ENCODE data around the gene SGSH.

SGSH gene

DNA sequence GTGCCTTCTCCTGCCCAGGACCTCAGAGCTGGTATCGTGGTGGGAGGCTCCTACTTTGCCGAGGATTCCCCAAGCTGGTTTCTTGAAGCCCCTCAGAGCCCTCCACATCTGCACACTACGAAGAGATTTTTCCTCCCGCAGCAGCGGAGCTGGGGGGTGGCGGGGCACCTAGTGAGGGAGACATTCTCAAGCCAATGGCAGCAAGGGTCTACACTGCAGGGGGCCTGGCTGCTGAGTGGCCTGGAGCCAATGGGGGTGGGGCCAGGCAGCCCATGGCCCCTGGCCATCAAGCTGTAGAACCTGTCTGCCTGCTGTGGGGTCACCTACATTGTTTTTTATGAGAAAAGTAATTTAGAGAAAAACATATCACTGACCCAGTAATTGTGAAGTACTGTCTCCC, 5.1 kb upstream of the SGSH start:
- no peak for DNase-seq (ENCODE audit: low read depth)

DNA sequence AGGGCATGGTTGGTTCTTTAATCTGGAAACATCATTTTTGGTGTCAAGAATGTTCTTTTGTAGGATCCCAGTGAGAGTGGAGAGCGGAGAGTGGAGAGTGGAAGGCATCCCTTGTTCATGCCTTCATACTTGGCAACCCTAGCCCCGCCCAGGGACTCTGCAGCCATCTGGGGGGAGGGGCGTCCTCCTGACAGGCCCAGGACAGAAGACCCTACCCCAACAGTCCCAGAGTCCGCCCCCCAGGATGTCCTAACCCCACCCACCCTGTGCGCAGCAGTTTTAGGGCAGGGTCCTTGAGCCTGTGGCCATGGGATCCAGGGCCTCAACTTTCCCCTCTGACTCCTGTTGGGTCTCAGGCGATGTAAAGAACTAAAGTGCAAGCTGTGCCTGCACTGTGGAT, 4.5 kb upstream of the SGSH start:
- DNase-seq (ENCODE audit: low read depth) = no peak

DNA sequence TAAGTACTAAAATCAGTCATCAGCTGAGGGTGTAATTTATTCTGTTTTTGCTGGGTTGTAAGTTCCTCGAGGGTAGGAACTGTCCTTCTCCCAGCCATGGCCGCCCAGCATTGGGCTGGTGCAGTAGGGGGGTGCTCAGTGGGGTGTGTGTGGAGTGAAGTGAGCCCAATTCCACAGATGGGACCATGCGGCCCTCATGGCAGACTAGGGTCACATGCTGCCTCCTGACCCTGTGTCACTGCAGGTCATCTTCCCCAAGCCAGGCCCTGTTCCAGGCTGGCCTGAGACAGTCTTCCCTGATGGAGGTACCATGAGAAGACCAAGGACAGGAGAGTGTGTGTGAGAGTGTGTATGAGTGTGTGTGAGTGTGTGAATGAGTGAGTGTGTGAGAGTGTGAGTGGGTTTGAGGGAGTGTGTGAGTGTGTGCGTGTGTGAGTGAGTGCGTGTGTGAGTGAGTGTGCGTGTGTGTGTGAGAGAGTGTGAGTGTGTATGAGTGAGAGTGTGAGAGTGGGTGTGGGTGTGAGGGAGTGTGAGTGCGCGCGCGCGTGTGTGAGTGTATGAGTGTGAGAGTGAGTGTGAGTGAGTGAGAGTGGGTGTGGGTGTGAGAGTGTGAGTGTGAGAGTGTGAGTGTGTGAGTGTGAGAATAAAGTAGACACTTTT, 3.8 kb upstream of the SGSH start:
- DNase-seq (ENCODE audit: low read depth) = no peak

DNA sequence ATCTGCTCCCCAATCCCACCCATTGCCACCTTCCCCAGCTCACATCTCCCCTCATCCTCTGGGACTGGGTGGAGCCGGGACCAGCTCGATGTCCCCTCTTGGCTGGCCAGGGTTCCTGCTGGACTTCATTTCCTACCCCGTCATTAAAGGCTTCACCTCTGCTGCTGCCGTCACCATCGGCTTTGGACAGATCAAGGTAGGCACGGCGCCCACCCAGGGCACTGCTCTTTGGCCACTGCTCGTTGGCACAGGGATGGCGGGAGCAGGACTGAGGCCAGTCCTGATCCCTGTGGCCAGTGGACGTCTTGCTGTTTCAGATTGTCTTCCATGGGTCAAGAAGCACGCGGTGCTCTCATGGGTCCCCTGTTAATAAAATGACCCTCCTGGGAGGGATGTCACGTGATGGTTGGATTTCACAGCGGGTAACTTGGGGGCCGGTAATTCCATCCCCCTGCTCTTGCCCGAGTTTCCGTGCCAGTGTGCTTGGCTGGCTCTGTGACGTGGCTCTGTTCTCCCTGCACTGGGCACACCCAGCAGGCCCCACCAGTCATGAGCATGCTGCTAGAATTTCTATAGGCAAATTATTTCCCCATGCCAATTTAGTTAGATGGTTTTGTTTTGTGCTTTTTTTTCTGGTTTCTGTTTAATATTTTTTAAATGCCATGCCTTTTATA, 3.1 kb upstream of the SGSH start:
- DNase-seq (ENCODE audit: low read depth) = no peak

DNA sequence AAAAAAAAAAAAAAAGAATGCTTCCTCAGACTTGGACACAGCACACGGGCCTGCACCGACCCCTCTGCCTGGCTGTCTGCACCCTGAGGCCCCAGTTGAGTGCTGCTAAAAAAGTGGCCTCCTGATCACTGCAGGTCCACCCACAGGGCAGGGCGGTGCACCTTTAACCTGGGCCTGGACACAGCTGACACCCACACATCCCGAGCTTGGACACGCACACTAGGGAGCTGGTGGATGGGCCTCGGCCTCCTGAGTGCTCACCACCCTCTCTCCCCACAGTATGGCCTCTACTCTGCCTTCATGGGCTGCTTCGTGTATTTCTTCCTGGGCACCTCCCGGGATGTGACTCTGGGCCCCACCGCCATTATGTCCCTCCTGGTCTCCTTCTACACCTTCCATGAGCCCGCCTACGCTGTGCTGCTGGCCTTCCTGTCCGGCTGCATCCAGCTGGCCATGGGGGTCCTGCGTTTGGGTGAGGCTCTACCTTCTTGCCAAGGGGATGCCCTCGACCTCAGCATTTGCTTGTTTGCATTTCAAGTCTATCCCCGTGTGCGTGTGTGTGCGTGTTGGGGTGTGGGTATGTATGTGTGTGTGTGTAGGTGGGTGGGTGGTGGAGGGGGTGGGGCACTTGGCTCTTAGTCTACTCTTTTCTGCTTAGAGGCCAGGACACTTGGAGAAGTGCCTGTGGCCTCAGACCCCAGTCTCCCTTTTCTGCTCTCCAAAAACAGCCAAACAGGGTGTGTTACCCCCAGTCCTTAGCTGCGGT, 2.4 kb upstream of the SGSH start:
- no peak for DNase-seq (ENCODE audit: low read depth)

DNA sequence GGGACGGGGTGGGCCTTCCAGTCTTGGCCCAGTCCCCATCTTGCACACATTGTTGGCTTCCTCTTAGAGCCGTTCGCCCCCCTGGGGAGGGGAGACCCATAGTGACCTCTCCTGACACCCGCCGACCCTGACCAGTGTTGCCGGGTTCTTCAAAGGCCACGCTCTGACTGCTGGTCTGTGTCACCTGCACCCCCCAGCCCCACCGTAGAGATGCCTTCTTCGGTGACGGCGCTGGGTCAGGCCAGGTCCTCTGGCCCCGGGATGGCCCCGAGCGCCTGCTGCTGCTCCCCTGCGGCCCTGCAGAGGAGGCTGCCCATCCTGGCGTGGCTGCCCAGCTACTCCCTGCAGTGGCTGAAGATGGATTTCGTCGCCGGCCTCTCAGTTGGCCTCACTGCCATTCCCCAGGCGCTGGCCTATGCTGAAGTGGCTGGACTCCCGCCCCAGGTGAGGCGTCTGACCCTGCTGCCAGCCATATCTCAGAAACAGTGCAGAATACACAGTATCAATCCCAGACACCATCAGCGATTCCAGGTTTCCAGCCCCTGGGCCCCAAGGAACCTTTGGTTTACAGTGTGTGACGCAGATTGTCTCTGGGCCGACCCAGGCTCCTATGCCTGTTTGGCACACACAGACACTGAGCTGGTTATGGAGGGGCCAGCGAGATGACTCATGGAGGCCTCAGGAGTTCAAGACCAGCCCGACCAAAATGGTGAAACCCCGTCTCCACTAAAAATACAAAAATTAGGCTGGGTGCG, 1.4 kb upstream of the SGSH start:
- DNase-seq (ENCODE audit: low read depth) = no peak

DNA sequence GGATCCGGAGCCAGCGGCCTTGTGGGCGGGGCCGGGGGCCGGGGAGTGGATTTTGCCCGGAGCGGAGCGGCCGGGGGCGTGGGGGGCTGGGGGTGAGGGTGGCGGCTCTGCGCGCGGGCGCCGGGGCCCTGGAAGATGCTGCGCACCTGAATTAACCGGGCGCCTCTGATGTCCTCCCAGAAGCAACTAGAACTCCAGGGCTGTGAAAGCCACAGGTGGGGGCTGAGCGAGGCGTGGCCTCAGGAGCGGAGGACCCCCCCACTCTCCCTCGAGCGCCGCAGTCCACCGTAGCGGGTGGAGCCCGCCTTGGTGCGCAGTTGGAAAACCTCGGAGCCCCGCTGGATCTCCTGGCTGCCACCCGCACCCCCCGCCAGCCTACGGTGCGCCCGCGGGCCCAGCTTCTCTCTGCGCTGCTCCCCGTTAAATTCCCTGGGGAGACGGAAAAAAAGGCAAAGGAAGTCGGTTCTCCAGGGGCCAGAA, 643 bp upstream of the SGSH start:
- DNase-seq (ENCODE audit: low read depth) = no peak

DNA sequence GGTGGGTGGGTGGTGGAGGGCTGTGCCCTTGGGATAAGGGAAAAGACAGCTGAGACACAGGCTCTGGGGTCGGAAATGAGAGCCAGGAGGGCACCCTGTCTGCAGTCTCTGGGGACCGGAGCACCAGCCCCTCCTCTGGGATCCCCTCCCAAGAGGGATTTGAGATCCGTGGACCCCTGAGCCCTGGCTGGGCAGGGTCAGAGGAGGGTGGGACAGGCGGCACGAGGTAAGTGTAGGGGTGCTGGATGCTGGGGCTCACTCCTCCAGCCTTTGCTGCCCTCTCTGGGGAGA, 425 bp downstream of the SGSH start:
- DNase-seq (ENCODE audit: low read depth) = no peak

DNA sequence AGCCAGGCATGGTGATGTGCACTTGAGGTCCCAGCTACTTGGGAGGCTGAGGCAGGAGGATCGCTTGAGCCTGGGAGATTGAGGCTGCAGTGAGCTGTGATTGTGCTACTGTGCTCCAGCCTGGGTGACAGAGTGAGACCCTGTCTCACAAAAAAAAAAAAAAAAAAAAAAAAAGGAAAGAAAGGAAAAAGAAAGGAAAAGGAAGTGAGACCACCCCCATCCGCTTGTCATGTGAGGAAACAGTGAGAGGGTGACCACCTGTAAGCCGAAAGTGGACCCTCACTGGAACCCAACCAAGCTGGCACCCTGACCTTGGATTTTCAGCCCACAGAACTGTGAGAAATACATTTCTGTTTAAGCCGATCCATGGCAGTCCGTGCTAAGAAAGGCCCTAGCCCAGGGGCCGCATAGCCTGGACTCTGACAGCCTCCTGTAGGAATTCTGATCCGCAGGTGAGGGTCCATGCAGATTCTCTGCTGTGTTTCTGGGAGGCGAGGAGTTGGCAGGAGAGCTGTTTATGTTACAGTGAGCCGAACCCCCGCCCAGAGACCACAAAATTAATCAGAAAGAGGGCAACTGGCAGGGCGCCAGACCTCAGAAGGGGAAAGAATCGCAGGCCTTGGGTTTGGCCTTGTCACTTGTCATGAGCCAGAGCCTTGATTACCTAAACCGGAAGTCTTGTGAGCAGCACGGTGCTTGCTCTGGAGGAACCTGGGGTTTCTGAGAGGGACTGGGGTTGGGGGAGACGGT, 945 bp downstream of the SGSH start:
- peak; percentile 61 for DNase-seq (ENCODE audit: low read depth)

DNA sequence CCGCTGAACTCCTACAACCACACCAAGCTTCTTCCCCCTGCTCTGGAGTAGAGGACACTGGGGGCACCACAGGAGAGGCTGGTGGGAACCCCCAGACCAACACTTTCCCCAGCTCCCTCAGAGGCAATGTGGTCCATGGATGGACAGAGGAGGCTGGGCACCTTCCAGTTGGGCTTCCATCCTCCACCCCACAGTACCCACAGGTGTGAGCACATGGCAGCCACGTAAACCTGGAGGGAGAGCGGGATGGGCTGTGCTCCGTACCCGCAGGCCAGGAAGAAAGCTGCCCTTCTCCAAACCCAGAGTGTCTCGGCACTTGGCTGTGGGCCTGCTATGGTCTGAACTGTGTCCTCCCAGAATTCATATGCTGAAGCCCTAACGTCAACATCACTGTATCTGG, 1.7 kb downstream of the SGSH start:
- DNase-seq (ENCODE audit: low read depth) = no peak

DNA sequence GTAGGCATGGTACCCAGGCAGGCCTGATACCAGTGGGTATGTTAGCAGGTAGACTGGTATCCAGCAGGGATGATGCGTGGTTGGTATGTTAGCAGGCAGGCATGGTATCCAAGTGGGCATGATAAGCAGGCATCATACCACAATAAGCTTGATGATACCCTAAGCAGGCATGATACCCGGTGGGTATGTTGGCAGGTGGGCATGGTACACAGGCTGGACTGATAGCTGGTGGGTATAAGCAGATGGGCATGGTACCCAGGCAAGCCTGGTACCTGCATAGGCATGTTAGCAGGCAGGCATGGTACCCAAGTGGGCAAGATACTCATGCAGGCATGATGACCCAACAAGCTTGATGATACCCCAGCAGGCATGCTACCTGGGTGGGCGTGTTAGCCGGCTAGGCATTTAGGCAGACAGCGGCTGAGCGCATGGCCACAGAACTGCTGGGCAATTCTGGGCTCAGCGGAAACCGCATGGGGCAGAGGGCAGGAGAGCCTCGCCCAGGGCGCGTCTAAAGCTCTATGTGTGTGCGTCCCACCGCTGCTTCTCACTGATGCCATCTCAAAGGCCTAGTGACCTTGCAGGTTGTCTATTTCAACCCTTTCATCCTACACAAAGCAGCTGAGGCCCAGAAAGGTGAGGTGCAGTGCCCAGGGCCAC, 2.3 kb downstream of the SGSH start:
- no peak for DNase-seq (ENCODE audit: low read depth)

DNA sequence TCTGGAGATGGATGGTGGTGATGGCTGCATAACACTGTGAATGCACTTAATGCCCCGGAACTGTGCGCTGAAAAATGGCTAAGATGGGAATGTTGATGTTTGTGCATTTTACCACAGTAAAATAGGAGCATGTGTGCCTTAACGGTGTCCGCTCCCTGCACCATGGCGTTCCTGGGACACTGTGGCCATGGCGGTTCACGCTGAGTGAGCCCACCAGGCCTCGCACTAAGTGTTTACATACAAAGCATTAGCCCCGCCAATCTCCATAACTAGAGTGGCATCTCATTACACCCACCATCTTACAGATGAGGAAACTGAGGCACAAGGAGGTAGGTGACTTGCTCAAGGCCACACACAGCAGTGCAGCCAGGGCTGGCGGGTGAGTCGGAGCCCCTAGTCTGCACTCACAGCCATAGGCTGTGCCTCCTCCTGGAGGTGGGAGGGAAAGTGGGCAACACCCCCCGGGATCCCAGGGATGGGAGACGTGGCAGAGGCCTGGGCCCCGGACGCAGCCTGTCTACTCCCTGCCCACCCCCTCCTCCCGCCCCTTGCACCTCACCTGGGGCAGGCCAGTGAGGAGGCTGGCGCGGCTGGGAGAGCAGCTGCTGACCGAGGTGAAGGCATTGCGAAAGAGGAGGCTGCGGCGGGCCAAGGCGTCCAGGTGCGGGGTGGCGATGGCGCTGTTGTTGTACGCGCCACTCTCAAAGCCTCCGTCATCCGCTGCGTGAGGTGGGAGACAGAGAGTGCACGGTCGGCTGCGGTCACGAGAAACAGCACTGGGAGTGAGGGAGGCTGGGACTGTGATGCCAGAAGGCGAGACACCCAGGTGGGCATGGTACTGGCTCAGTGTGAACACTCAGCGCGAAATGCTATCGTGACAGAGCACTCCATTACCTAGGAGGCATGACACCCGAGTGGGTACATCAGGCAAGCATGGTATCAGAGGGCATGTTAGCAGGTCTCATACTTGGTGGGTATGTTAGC, 3.4 kb downstream of the SGSH start:
- DNase-seq (ENCODE audit: low read depth) = no peak

DNA sequence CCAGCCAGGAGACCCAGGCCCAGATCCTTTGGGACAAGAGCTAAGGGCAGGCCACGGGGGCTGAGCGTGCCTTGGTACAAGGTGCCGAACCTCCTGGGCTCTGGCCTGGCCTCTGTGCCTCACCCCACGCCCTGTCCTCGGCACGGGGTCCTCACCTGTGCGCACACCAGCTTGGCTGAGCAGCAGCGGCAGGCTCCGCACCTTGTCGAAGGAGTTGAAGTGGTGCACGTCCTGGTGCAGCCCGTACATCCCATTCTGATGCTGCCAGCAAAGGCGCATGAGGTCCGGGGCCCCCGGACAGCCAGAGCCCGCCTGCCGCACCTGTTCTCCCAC, 5.3 kb downstream of the SGSH start:
- no peak for DNase-seq (ENCODE audit: low read depth)

DNA sequence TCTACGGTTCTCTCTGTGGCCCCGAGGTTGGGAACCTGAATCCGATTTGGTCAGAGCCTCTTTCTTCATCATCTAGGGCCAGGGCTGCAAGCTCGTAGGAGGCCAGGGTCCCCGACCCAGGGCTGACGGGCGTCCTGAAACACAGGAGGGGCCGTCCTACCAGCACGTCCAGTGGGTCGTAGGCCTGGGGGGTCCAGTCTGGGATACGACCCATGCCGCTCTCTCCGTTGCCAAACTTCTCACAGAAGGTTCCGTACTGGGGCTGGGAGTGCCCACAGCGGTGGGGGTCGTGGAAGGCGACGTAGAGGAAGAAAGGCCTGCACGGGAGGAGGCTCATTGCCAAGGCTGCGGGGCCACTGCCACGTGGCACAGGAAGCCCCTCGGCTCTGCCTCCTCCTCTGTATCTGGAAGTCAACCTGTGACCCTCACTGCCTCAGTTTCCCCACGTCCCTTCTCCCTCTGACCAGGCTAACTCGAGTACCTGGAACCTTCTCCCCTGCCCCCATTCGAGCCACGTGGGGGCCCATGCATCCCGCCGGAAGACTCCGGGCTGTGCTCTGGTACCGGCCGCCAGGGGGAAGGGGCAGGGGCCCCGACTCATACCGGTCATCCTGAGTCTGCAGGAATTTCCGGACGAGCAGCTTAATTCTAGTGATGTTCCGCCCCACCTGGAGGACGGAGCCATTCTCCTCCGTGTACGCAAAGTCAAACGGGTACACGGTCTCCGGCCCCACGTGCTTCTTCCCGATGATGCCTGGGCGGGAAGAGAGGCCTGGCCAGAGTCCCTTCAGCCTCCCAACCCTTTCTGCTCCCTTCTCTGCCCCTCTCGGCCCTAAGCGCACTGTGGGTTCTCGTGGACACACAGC, 5.9 kb downstream of the SGSH start:
- no peak for DNase-seq (ENCODE audit: low read depth)

DNA sequence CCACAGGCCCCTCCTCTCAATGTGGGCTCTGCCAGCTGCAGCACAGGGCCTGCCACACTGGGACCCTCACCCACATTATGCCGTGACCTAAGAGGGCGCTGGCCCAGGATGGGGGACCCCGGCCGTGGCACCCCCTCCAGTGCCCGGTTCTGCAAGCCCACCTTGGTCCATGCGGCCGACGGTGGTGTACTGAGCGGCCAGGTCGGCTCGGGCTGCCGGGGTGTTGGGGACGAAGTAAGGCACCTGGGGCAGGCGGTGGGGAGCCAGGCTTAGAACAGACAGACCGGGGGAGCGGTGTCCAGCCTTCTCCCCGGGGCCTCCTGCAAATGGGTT, 6.5 kb downstream of the SGSH start:
- no peak for DNase-seq (ENCODE audit: low read depth)

DNA sequence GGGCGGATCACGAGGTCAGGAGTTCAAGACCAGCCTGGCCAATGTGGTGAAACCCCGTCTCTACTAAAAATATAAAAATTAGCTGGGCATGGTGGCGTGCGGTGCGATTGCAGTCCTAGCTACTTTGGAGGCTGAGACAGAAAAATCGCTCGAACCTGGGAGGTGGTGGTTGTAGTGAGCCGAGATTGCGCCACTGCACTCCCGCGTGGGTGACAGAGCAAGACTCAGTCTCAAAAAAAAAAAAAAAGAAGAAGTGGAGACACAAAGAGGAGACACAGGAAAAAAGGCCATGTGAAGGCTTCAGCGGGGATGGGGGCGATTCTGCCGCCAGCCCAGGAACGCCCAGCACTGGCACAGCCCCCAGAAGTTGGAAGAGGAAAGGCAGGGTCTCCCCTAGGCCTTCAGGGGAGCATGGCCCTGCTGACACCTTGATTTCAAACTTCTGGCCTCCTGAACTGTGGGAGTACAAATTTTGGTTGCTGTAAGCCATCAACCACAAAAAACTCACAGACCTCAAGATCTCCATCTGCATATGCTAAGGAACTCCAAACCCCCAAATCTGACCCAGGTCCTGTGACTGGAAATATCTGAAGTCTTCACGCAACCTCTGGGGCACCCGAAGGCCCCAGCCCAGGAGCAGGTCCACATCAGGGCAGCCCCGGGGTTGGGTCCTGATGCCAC, 7.0 kb downstream of the SGSH start:
- no peak for DNase-seq (ENCODE audit: low read depth)

DNA sequence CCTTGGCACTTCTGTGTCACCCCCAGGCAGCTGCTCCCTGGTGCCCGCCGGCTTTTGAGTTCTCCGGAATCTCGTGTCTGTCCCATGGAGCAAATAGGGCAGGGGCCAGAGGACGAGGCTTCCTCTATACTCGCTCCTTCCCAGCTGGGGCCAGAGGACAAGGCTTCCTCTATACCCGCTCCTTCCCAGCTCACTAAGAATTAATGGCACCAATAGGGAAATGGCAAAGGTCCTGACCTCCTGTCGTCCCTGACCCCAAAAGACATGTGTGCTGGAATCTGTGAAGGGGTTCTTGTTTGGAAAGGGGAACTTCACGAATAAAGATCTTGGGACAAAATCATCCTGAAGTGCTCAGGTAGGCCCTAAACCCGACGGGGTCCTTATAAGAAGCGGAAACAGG, 7.6 kb downstream of the SGSH start:
- no peak for DNase-seq (ENCODE audit: low read depth)

DNA sequence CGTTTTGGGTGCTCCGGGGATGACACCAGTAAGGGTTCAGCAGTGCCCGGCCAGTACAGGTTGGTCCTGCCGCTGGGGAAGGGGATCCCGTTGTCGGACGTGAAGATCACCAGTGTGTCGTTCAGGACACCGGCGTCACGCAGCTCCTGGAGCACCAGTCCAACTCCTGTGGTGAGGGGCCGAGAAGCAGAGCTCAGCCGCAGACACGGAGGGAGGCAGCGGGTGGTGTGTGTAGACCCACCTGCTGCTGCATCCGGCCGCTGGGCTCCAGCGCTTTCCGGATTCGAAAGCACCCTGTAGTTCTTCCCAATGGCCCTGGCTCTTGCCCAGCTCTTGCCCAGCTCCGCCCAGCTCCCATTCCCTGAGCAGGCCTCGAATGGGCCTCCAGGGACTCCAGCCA, 8.0 kb downstream of the SGSH start:
- DNase-seq (ENCODE audit: low read depth) = no peak
